HK-2 (cell line): ENCODE measurements around the gene SUPT3H.
"Not testable (repeated sequence)": the region's sequence is repeated elsewhere in the genome, so short reads cannot be mapped to it uniquely, and the experiment has no call there.

Experiments
- DNase-seq: peaks from one replicate; pipeline ENCODE4 v3.0.0-alpha.2; 2018; ENCODE audit not compliant: unreplicated experiment

Gene SUPT3H

DNA sequence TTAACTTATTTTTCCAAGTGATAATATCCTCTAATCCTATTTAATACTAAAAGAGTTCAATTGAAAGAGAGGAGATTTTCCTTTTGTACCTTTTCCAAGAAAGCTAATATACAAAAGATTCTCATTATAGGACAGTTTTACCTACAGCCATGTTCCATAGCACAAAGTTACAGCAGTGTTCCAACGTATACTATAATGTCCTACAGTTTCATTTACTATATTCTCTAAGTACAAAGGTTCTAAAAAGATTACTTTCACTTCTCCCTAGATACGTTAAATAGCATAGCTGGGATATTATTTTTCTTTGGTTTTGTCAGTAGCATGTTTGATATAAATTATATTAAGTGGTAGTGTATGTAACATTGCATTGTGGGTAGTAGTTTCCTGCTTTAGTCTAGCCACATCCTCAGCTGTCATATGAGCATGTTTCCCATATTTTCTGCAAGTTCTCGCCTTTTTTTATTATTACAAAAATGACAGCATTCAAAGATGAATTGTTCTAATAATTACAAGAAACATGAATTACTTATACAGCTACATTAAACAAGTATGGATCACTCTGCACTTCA lies 54.0 kb downstream of the SUPT3H start:
- DNase-seq: no peak

DNA sequence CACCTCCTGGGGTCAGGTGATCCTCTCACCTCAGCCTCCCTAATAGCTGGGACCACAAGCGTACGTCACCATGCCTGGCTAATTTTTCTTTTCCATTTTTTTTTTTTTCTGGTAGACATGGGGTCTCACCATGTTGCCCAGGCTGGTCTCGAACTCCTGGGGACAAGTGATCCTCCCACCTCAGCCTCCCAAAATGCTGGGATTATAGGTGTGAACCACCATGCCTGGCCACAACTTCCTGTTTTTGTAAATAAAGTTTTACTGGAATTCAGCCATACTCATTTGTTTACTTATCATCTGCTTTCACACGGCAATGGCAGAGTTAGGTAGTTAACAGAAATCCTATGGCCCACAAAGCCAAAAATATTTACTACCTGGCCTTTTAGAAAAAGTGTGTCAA lies 57.4 kb downstream of the SUPT3H start:
- no peak for DNase-seq

DNA sequence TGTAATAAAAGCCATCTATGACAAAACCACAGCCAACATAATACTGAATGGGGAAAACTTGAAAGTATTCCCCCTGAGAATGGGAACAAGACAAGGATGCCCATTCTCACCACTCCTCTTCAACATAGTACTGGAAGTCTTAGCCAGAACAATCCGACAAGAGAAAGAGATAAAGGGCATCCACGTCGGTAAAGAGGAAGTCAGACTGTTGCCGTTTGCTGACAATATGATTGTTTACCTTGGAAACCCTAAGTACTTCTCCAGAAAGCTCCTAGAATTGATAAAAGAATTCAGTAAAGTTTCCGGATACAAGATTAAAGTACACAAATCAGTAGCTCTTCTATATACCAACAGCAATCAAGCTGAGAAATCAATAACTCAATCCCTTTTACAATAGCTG lies 63.6 kb downstream of the SUPT3H start:
- no peak for DNase-seq

DNA sequence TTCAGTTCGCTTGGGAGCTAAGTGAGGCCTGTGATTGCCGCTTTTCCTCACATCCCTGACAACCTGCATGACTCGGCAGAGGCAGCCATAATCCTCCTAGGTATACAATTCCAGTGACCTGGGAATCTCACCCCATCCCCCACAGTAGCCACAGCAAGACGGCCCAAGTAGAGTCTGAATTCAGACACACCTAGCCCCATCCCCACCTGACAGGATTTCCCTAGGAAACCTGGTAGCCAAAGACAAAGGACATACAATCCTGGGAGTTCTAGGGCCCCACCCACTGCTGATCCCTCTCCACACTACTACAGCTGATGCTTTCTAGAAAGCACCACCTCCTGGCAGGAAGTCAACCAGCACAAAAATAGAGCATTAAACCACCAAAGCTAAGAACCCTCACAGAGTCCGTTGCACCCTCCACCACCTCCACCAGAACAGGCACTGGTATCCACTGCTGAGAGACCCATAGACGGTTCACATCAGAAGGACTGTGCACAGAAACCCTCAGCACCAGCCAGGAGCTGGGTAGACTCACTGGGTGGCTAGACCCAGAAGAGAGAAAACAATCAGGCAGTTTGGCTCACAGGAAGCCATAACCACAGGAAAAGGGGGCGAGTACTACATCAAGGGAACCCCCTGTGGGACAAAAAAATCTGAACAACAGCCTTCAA lies 67.5 kb downstream of the SUPT3H start:
- DNase-seq: no peak

DNA sequence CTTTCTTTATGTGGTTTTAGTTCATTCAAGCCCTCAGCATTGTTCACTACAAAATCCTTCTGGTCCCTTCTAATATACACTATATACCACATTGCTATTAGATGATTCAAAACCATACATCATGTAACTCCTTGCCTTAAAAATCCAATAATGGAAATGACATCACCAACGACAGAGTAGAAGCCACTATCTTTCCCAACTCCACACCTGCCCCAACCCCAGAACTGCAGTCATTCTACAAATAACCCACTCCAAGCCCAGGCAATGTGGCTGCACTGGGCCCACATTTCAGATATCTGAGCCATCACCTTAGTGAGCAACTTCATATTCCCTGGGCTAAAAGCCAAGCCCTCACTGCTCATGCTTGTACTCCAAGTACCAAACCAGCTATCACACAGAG lies 72.2 kb downstream of the SUPT3H start:
- no peak for DNase-seq

DNA sequence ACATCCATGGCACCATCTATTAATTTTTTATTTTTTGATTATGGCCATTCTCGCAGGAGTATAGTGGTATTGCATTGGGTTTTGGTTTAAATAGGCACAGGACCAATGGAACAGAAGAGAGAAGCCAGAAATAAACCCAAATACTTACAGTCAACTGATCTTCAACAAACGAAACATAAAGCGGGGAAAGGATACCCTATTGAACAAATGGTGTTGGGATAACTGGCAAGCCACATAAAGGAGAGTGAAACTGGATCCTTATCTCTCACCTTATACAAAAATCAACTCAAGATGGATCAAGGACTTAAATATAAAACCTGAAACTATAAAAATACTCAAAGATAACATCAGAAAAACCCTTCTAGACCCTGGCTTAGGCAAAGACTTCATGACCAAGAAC lies 74.9 kb downstream of the SUPT3H start:
- DNase-seq: no peak

DNA sequence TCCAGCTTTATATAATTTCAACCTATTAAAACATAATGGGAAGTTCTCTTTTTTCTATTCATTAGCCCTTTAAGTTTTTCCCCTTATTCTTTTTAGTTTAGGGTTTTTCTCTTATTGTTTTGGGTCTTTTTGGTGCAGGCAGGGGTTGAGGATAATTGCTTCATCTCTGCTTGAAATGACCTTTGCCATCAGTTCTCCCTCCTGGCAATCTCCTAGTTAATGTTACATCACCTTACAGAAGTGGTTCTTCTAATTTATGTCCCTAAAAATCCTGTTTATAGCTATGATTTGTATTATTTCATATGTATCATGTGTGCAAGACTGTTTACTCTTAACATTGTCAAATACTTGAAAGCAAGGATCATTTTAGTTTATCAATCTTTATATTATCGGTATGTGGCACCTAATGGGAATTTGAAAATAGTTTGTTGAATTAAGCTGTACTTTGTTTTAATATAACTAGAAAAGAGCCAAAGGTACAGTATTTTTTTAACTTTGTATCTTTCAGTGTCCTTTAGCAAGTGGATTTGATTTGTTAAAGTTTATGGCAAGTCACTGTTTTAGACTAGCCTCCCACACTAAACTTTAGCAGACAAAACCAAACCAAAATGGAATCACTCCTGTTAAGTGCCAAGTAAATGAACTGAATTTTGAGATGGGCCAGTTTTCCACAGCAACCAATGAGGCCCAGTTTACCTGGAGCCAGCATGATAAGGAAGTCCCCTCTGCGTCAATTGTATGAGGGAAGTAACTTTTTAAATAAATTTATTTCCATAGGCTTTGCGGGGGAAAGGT lies 76.2 kb downstream of the SUPT3H start:
- DNase-seq: no peak

DNA sequence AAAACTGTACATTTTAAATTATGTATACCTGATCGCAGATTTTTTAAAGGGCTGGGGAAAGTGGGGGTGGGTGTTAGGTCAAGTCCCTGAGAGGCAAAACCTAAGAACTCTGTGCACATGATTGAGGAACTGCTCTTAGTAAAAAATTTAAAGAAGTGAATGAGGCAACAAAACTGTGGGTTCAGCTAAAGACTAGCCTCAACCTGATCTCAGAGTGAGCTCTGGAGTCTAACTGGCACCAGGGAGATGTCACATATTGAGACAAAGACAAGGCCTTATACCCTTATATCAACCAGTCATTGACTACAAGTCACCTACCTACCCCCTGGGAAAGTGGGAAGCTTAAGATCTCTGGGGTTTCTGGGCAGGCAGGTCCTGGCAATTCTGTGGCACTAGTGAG lies 77.0 kb downstream of the SUPT3H start:
- DNase-seq: no peak

DNA sequence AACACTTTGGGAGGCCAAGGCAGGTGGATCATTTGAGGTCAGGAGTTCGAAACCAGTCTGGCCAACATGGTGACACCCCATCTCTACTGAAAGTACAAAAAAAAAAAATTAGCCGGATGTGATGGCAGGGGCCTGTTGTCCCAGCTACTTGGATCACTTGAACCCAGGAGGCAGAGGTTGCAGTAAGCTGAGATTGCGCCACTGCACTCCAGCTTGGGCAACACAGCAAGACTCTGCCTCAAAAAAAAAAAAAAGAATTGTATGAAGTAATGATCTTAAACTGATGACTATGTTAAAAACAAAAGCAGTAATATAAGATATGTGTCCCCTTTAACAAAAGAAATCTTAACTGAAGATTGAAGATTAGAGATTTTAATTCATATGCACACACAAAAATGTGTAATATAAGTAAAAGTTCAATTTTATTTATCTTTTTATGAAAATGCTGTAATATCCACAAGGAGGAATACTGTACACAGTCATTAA lies 78.6 kb downstream of the SUPT3H start:
- DNase-seq: no peak

DNA sequence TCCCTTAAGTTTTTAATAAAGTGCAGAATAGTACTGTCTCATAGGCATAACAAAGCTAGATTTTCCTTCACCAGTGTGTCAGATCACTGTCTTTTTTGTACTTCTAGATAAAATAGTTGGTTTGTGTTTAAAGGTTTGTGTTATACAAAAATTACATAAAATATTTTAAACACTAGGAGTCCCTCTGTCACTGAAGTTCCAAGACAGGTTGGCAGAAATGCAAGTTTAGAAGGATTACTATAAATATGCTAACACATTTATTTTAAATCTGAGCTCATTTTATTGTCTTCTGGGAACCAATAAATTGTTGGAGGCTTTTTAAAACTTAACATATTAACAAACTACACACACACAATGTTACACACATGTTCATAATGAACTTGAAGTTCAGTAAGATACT lies 80.4 kb downstream of the SUPT3H start:
- no peak for DNase-seq

DNA sequence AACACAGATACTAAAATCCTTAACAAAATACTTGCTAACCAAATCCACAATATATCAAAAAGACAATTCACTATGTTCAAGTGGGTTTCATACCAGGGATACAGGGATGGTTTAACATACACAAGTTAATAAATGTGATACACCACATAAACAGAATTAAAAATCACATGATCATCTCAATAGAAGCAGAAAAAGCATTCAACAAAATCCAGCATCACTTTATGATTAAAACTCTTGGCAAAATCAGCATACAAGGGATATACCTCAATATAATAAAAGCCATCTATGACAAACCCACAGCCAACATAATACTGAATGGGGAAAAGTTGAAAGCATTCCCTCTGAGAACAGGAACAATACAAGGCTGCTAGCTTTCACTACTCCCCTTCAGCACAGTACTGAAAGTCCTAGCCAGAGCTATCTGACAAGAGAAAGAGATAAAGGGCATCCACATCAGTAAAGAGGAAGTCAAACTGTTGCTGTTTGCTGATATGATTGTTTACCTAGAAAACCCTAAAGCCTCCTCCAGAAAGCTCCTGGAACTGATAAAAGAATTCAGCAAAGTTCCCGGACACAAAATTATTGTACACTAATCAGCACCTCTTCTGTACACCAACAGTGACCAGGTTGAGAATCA lies 83.6 kb downstream of the SUPT3H start:
- not testable (repeated sequence) for DNase-seq

DNA sequence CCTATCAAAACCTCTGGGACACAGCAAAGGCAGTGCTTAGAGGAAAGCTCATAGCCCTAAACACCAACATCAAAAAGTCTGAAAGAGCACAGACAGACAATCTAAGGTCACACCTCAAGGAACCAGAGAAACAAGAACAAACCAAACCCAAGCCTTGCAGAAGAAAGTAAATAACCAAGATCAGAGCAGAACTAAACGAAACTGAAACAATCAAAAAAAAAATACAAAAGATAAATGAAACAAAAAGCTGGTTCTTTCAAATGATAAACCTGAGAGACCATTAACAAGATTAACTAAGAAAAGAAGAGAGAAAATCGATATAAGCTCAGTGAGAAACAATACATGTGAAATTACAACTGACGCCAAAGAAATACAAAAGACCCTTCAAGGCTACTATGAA lies 84.4 kb downstream of the SUPT3H start:
- DNase-seq: no peak

DNA sequence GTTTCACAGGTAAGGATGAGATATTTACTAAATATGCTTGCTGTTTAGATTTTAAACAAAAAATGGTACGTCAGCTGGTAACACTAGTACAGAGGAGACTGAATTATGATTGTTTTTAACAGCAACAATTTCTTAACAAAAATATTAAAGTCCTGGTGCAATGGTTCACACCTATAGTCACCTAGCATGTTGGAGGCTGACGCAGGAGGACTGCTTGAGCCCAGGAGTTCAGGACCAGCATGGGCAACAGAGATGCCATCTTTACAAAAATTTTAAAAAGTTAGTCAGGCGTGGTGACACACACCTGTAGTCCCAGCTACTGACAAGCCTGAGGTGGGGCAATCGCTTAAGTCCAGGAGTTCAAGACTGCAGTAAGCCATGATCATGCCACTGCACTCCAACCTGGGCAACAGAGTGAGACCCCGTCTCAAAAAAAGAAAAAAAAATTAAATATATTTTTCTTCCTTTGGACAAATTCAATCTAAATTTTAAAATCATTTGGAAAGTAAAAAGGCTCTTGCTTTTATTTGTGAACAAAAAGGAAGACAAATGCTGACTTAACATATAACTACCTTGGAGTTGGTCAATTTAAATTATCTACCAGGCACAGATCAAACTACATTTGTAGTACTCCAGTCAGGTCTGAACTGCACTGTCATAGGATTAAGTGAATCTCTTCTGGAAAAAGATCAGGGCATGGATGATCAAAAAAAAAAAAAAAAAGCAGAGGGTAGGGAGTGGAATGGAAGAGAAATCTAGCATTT lies 87.8 kb downstream of the SUPT3H start:
- no peak for DNase-seq

DNA sequence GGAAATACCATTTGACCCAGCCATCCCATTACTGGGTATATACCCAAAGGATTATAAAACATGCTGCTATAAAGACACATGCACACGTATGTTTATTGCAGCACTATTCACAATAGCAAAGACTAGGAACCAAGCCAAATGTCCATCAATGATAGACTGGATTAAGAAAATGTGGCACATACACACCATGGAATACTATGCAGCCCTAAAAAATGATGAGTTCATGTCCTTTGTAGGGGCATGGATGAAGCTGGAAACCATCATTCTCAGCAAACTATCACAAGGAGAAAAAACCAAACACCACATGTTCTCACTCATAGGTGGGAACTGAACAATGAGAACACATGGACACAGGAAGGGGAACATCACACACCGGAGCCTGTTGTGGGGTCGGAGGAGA lies 91.0 kb downstream of the SUPT3H start:
- not testable (repeated sequence) for DNase-seq

DNA sequence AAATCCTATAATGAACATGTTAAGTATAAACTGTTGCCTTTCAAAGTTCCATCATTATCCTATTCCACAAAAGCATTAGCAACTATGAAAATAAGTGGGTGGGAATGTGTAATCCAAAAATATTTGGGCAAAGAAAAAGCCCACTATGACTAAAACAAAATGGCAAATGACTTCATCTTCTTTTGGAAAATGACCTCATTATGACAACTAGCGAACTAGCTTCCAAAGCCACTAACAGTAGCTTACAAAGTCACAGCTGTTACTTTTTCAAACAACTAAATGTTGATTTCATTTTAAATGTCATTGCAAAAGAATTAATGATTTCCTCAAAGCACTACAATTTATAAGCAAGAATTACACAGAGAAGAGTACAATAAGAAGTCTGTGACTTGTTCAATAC lies 99.4 kb downstream of the SUPT3H start:
- no peak for DNase-seq

DNA sequence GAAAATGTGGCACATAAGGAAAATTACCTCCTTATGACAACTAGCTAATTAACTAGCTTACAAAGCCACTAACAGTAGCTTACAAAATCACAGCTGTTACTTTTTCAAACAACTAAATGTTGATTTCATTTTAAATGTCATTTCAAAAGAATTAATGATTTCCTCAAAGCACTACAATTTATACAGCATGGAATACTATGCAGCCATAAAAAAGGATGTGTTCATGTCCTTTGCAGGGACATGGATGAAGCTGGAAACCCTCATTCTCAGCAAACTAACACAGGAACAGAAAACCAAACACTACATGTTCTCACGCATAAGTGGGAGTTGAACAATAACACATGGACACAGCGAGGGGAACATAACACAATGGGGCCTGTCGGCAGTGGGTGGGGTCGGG lies 100.0 kb downstream of the SUPT3H start:
- DNase-seq: not testable (repeated sequence)

DNA sequence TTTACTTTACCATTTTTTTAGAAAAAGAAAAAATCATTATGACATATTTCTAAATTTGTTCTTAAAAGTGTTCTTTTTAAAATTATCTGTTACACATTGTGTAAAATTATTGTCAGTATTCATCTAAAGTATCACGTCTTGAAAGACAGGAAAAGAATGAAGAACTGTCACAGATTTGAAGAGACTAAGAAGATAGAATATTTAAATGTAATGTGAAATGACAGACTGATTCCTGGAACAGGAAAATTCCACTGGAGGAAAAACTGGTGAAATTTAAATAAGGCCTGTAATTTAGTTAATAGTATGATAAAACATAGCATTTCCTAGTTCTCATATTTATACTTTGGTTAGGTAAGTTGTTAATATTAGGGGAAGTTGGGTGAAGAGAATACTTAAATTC lies 102.4 kb downstream of the SUPT3H start:
- no peak for DNase-seq

DNA sequence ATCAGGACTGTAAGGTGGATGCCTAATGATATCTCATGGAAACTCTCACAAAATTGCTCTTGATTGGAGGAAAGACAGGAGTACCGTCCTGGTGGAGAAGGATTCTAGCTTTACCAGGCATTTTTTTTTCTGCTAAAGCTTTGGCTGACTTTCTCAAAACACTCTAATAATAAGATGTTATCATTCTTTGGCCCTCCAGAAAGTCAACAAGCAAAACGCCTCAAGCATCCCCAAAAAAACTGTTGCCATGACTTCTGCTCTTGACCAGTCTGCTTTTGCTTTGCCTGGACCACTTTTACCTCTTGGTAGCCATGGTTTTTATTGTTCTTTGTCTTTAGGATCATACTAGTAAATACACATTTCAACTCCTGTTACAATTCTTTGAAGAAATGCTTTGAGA lies 105.1 kb downstream of the SUPT3H start:
- DNase-seq: no peak

DNA sequence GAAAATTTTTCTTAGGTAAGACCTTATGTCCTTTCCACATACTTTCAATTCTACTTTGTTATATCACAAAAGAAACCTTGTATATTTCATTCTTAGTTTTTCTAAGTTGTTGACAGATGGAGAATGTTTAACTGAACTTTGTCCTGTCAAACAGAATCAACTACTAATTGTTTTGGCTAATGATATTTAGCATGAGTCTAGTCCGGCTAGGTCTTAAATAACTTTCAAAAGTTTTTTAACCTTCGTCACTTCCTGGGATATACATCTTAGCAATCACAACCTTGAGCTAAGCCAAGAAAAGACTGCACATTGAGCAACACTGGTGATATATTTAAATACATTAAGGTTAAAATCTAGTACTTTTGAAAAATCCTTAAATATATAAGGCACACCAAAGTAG lies 112.5 kb downstream of the SUPT3H start:
- no peak for DNase-seq

DNA sequence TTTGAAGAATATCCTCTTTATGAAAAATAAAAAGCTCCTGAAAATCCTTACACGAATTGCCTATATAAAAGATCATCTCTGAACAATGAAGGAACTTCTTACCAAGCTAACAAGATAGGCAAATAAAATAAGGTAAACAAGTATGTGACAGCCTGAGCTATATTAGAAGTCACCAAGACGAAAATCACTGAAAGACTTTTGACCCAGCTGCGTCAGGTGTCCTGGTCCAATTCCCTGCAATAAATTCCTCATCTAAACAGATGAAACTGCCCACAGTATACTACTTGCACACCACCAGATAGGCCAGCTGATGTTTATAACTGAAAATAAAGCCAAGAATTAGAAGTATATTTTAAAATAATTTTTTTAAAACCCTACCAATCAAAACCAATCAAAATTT lies 117.0 kb downstream of the SUPT3H start:
- no peak for DNase-seq

DNA sequence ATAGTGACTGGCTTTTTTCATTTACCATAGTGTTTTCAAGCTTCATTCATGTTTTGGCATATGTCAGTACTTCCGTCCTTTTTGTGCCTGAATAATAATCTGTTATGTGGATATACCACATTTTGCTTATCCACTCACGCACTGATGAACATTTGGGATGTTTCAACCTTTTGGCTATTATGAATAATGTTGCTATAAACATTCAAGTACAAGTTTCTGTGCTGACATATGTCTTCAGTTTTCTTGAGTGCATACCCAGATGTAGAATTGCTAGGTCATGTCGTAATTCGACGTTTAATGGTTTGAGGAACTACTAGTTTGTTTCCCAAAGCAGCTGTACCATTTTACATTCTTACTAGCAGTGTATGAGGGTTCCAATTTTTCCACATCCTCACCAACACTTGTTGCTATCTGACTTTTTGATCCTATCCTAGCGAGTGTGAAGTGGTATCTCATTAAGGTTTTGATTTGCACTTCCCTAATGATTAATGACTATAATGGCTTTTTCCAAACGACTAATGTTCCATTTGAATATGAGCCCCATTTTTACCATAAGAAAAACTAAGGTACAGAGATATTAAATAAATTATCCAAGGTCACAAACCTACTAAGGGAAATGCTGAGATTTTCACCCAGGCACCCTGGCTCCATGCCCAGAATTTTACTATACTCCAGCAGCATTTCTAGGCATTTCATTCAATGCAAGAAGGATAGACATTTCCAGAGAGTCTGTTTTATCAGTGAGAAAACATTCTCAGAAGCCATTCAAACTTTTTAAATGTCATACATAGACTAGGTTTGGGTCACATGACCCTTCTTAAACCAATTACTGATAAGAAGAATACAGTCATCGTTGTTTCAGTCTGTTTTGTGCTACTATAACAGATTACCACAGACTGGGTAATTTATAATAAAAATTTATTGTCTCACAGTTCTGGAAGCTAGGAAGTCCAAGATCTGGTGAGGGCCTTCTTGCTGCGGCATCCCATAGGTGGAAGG lies 120.7 kb downstream of the SUPT3H start:
- no peak for DNase-seq
